Suprapubic skin (tissue), 4 donors: ENCODE measurements around the gene TRIM29.

Experiments
- POLR2A ChIP-seq, 2 donors: fragments of 450-650 bp; IDR thresholded peaks; one replicate each; pipeline ENCODE4 v1.6.1; 2017; ENCODE audit warnings: antibody characterized with exemption in 2 of 2, mild to moderate bottlenecking in 2 of 2, moderate library complexity in 2 of 2
- POLR2AphosphoS5 ChIP-seq, 3 donors: sonication (generic); formaldehyde crosslinking; IDR thresholded peaks; one replicate each; pipeline ENCODE4 v1.6.1; 2017; ENCODE audit warnings: antibody characterized with exemption in 3 of 3
- TF ChIP-seq, protein P1 (sequence below), 2 donors: fragments of 200-600 bp in 1 of 2; fragments of 450-650 bp in 1 of 2; sonication (generic) in 1 of 2; IDR thresholded peaks; one replicate each; pipeline ENCODE4 v1.5.1; 2016 to 2019; ENCODE audit warnings: antibody characterized with exemption in 2 of 2, mild to moderate bottlenecking in 1 of 2, moderate library complexity in 1 of 2

DNA sequence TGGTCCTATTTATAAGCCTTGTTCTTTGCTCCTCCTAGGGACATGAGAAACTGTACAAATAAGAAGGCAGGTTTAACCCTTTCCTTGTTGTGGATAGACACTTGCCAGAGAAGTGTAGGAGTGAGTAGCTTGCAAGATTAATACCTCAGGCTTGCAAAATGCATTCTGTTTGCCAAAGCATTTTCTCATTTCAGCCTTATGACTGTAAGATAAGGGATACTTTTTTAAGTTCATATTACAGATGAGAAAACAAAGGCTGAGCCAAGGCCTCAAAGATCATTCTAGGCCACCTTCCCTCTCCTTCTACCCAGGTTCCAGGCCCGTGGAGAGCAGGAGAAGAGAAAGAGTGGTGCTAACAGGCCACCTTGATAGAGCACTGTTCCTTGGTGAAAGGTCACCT is 46.8 kb downstream of the TRIM29 start:
- no peak for TF ChIP-seq POLR2A (IDR thresholded peaks at IDR 0.05)
- TF ChIP-seq, protein P1, sequence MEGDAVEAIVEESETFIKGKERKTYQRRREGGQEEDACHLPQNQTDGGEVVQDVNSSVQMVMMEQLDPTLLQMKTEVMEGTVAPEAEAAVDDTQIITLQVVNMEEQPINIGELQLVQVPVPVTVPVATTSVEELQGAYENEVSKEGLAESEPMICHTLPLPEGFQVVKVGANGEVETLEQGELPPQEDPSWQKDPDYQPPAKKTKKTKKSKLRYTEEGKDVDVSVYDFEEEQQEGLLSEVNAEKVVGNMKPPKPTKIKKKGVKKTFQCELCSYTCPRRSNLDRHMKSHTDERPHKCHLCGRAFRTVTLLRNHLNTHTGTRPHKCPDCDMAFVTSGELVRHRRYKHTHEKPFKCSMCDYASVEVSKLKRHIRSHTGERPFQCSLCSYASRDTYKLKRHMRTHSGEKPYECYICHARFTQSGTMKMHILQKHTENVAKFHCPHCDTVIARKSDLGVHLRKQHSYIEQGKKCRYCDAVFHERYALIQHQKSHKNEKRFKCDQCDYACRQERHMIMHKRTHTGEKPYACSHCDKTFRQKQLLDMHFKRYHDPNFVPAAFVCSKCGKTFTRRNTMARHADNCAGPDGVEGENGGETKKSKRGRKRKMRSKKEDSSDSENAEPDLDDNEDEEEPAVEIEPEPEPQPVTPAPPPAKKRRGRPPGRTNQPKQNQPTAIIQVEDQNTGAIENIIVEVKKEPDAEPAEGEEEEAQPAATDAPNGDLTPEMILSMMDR (IDR thresholded peaks at IDR 0.05) = no peak
- TF ChIP-seq POLR2AphosphoS5 (IDR thresholded peaks at IDR 0.05) = no peak
